T1000 (cell line): Measurements from ENCODE around the gene SPNS2.

Experiments used
- DNase-seq: peaks from one replicate; lab custom pipeline; 2025; ENCODE audit warnings: mixed read lengths; lab: John Stamatoyannopoulos, UW

Gene SPNS2

DNA sequence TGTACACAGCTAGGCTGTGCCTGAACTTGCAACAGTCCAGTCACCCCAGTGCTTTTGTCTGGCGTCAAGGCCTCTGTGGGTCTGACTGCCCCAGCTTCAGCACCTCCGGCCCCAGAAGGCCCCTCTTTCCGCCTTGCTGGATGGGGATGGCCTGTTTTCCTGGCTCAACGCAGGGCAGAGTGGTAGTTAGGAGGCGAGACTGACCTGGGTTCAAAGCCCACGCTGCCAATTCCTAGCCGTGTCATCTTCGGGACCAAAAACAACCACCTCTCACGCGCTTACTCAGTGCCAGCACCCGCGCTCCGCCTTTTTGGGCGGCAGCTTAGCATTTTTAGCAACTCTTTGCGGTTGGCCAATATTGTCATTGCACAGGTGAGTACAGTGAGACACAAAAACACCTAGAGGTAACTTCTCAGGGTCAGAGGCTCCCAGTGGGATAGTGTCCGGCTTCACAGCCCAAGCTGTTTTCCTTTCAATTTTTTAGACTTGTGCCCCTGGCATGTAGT is 51.9 kb downstream of the SPNS2 start:
- DNase-seq, result no peak

DNA sequence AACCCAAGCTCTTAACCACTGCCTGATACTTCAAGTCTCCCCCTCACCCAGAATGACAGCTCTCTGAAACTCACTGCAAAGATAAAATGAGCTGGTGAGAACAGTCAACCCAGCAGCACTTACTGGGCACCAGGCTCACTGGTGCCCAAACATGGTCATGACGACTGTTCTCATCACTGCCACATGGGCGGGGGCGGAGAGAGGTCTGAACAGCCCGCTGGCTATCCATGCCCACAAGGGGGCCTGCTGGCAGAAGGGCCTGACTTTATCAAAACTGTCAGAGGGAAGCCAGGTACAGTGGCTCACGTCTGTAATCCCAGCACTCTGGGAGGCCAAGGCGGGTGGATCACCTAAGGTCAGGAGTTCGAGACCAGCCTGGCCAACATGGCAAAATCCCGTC is 52.5 kb downstream of the SPNS2 start:
- DNase-seq, result no peak

DNA sequence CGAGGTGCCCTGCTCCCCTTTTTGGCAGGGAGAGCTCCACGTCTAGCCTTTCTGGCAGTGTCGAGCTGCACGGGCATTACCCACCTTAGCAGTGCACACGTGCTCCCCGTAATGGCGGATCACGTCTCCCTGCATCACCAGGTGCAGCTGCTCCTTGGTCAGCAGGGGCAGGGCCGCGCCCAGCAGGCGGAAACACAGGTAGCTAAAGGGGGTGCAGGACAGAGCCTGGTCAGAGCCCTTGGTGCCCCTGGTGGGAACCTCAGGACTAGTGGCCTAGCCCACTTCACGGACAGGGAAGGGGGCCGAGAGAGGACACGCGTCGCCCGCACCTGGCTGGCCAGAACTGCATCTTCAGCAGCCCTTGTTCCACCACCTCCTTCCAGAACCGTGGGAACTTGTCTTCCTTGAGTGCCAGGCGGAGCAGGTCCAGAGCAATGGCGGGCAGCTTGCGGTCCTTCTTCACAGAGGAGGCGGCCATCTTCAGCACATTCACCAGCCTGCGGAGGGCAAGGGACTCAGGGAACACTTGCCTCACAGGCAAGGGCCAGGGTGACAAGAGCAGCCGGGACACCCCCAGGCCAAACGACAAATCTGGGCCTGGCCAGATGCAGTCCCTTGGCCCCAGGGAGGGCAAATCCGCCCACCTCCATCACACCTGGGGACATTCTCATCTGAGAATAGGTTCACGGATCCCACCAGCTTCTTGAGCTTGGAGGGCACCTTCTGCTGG is 53.3 kb downstream of the SPNS2 start:
- DNase-seq, result no peak

DNA sequence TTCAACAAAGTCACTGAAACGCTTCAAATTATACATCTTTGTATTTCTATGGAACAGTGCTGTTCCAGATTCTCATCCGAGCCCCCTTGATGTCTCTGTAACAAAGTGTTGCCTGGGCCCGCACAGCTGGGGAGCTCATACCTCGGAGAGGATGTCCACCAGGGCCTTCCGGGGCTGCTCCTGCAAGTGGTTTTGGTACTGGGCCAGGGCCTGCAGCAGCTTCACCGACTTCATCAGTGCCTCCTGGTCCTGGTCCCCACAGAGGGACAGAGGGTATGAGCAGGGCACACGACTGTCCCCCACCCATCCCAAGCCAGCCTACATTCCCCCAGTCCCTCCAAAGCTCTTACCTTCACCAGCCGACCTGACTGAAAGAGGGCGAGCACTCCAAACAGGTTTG is 55.0 kb downstream of the SPNS2 start:
- no peak for DNase-seq

DNA sequence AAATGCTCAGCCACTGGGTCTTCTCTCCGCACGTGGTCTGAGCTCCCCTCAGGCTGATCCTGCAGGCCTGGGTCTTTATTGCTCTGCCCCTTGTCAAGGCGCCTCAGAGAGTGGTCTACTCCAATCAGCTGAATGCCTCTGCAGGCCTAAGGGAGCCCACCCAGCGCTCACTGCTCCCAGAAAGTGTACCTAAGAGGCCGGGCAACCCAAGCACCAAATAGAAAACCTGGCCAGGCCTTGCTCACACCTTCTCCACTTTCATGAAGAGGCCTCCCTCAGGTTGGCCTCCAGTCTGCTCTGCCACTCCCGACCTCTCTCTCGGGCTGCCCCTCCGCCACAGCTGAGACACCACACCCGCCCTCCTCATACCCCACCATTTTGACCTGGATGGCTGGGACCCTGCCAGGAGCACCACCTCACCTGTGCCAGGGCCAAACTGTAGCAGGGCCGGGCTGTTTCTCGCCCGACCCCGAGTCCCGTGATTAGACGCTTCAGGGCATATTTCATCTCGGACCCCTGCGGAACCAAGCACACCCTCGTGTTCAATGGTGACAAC is 55.8 kb downstream of the SPNS2 start:
- no peak for DNase-seq

DNA sequence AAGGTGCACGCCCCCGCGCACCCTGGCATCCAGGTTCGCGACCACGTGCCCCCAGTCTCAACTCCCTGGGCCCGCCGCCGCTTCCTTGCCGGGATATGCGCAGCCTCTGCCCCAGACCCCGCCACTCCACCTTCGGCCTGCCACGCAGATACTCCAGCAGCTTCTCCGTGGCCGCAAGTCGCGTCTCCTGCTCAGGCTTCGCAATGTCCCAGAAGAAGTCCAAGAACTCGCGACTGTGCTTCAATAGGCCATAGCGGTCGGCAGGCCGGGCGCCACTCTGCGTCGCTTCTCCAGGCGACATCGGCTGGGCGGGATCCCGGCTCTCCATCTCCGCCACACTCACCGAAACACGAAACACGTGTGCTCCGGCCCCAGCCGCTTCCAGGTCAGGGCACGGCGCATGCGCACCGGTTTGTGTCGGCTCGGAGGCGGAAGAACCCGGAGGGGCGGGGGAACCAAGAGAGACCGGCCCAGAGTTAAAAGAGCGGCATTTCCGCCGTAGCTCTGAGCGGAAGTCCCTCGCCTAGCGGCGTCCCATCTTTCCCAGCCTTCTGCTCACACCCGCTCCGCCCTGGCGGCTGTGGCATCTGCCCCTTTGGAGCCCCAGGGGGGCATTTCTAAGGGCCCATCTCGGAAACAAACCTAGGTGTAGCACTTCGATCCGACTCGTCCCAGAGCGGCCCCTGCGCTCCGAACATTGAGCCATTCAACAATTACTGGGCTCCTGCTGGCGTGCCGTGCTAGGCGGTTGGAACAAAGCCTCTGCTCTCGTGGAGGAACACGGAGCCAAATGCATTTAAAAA is 56.5 kb downstream of the SPNS2 start, which contains the start of gene MYBBP1A:
TSS of gene MYBBP1A (minus strand) at position 388 of the 803 bp plus-strand sequence. CDS start at position 328, 60 bp downstream.
- DNase-seq, result peak; percentile 91

DNA sequence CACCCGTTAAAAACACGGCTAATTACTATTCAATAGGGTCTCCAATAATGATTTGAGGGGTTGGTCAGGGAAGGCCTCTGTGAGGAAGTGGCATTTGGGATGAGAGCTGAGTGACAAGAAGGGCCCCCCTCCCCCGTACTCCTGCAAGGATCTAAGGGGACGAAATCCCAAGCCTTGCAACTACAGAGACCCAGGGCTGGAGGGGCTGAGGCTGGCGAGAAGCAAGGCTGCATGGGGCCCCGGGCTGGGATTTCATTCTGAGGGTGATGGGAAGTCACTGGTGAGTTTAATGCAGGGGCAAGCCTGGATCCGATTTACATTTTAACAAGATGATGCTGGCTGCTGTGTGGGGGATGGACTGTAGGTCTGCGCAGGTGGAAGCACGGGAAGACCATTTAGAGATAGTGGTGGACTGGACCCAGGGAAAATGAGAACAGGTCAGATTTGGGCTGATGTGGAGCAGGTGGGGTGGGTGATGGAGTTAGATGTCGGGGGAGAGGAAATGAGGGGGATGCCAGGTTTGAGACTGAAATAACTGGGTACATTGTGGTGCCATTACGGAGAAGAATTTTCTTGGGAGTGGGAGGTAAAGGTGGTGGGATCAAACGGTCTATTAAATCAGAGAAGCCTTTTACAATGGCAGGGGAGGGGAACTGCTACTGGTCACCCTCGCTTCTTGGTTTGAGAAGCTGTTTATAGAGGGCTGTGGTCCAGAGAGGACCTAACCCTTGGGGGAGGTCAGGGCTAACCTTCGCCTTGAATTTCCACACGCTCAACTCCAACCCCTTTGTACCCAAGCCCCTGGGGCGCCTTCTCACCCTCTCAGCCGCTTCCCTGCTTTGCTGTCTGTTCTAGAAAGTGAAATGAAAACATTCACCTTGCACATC is 57.4 kb downstream of the SPNS2 start:
- no peak for DNase-seq

DNA sequence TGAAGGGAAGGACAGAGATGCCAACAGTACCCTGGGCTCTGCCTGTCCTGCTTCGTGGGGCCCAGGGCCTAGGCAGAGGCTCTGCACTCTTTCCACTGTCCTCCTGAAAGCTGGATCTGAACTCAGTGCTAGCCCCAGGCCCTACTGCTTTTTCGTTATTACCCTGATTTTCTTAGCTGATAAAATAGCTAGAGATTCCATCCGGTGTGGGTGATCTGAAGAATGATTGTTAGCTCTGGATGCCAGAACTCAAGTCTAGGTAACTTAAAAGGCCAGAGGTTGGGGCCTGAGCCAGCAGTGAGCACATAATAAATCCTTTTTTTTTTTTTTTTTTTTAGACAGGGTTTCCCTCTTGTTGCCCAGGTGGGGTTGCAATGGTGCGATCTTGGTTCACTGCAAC is 58.3 kb downstream of the SPNS2 start:
- no peak for DNase-seq

DNA sequence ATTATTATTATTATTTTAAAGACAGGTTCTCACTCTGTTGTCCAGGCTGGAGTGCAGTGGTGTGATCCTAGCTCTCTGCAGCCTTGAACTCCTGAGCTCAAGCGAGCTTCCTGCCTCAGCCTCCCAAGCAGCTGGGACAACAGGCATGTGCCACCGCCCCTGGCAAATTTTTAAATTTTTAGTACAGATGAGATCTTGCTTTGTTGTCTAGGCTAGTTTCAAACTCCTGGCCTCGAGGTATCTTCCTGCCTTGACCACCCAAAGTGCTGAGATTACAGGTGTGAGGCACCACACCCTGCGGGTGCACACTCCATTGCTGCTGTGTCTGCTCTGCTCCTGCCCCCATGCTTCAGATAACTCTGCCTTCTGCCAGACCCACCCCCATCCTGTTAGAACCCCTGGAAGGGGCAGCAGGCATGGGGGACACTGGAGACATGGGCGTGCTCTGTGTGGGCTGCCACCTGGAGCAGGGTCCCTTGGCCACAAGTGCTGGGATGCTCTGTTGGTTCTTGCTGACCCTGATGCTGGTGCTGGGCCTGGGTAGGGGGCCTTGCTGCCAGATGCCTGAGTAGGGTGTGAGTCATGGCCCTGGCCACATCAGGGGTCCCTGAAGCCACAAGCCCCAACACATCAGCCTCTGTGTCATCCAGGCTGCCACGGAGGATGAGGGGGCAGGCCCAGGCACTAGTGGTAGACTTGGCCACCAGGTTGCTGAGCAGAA is 59.1 kb downstream of the SPNS2 start:
- no peak for DNase-seq

DNA sequence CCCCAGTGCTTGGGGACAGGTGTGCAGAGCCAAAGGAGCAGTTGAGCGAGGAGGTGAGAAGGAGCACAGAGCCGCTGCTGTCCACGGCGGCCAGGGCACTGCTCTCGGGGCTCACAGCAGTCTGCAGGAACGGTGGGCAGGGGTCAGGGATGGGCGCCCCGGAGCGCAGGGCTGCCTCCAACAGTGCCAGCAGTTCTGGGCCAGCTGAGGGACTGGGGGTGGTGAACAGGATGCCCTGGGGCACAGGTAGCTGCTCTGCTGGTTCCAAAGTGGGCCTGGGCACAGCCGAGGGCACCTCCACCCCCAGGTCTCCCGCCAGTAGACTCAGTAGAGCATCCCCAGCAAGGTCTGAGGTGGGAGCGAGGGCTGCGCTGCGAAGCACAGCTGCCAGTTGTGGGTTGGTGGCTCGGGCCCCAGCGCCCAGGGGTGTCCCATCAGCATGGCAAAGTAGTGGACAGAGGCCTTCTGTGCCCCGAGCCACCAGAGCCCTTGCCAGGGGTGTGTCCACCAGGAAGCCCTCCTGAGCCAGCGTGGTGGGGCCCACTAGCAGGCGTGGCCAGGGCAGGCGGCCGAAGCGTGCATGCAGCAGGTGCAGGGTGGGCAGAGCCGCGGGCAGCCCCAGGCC is 59.8 kb downstream of the SPNS2 start:
- no peak for DNase-seq

DNA sequence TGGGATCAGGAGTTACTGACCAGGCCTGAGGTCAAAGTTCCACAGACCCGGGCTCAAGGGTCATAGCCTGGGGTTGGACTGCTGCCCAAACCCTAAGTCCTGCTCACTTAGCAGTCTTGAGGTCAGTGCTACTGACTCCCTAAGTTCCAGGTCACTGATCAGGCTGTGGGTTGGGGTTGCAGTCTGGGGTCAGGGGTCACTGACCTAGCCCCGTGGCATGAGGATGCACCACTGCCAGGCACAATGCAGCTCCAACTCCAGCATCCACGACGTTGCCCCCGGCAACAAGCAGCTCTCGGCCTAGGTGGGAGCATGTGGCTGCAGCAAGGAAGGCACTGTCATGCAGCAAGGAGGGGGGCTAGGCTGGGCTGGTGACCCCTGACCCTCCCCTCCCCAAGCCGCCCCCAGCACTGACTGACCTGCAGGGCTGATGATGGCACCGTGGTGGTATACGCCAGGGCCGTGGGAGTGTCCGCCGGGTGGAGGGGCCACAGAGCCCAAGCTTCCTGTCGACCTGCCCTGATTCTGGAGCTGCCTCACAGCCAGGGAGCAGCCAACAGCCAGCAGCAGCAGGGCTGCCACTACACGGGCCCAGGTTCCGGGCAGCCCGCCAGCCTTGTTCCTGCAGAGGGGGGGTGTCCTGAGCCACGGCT is 60.6 kb downstream of the SPNS2 start:
- DNase-seq, result no peak

DNA sequence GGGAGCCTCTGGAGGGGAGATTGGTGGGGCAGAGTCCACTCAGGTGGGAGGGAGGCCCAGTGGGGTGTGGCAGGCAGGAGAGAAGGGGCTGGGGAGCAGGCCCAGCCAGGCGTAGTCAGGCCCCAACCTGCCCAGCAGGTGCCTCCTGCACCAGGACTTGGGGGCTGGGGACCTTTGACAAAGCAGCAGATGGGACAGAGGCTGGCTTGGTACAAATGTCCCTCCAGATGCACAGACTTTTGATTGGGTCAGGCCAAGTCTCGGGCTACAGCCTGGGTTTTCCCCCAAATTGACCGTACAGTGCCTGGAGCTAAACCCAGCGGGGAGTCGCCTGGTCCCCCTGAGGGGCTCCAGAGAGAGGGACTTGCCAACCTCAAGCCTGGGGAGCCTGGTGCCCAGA is 61.3 kb downstream of the SPNS2 start:
- no peak for DNase-seq

DNA sequence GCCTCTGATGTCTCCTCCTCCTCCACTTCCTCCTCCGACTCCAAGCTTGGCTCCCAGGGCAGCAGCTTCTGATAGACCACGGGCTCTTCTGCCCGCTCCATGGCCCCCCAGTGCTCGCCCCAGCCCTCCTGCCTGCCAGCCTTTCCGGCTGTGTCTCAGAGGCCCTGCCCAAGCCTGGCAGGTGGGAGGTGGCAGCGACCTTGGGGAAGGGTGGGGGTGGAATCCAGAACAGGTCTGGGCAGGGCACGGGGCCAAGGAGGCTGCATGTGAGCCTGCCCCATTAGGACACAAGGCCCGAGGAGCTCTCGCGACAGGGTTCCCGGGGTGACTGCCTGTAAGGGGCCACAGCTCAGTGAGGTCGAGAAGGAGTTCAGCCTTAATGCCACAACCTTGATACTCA is 61.7 kb downstream of the SPNS2 start, which contains the start of gene GGT6:
TSS of gene GGT6 (minus strand) at position 157 of the 400 bp plus-strand sequence. CDS start at position 101, 56 bp downstream.
- no peak for DNase-seq

DNA sequence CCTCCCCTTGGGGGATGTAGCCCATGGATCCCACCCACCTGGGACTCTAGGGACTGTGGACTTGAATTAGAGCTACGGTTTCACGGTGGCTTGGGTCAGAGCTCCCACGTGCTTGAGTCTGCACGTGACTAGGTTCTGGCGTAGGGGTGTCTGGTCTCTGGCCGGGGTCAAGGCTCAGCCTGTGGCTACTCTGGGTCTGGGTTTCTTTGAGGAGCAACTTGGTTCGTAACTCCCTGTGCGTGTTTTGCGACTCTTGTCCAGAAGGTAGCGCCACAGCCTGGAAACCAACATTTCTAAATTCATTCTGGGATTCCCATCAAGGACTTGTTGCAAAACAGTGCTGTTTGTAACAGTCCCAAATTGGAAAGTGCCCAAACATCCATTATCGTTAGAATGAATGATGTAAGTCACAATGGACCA is 62.2 kb downstream of the SPNS2 start:
- DNase-seq, result no peak

DNA sequence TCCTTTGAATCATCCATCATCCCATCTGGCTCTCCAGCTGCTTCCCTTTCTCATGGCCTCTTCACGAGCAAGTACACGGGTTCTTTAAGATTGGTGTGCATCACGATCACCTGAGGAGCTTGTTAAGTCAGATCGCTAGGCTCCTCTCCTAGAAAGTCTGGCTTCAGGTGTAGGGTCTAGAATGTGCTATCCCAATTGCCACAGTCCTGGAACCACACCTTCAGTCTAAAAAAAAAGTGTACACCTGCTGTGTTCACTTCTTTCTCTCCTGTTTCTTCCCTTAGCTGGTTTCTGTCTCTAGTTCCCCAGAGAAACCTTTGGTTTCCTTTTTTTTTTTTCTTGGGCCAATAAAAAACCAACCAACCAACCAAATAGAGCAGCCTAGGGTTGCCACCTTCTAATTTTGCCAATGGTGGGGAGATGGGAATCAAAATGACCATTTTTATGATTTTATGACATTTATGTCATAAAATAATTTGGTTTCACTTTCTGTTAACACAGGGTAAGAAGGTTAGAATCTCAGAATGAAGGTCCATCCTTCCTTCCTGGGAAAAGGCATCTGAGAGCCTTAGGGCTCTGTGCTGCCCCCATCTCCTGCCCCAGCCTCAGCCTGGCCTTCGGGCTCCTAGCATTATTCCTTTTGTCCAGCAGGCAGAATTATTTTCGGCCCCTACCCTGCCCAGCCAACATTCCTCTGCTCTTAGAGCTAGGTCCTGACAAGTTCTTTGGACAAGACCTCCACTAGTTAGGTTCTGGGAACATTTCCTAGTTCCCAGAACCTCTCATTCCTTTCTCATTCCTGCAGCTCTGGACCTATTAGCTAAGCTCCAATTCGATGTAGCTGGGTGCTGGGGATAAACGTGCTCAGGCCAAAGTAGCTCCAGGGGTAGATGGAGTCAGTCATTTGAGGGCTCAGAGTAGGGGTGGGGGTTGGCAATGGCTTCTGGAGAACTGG is 63.6 kb downstream of the SPNS2 start:
- DNase-seq, result no peak

DNA sequence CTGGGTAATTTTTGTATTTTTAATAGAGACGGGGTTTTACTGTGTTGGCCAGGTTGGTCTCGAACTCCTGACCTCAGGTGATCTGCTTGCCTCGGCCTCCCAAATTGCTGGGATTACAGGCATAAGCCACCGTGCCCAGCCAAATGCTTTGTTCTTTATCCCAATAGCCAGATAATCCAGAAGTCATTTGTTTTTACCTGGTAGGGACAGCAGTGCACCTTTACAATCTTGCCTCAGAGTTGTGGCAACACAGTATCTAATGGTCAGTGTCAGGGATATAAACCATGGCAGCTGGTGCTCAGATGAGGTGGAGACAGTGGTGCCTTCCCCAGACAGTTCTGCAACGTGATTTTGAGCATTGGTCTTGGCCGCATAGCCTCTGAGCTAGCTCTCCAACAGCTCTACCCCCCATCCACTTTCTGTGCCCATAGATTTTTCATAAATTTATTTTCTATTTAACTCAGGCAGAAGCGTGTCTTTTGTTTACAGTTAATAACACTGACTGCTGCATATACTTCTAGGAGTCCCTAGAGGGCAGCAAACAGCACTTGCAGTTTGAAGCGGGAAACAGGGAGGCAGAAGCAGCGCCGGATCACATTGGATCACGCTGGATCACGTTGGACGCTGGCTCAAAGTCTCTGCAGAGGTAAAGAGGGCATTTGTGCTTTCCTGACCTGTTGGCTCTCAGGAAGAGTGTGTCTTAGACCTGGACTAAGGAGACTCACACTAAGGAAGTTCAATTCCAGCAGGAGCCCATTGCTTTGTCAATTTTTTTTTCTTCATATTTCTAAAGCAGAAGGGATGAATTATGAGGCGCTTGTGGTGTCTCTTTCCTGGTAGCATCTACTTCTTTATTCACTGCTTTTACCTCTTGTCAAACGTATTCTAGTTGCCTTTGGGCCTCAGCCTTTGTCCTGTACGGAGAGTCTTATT is 66.8 kb downstream of the SPNS2 start:
- peak; percentile 28 for DNase-seq

DNA sequence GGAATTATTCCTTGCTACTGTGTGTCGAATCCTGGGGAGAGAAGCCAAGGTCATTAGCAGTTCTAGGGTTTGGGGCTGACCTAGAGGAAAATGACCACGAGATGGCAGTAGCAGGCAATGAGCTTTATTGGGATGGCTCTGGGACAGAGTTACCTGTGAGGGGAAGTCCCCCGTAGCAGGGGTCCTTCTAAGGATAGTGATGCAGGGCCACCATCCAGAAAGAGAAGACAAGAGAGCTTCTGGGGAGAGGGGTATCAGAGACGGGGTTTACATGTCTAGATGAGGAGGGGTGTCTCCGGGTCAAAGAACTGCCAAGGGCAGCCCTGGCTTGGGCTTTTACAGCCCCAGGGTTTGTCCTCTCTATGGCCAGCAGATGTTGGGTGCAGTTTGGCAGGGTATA is 68.1 kb downstream of the SPNS2 start:
- no peak for DNase-seq

DNA sequence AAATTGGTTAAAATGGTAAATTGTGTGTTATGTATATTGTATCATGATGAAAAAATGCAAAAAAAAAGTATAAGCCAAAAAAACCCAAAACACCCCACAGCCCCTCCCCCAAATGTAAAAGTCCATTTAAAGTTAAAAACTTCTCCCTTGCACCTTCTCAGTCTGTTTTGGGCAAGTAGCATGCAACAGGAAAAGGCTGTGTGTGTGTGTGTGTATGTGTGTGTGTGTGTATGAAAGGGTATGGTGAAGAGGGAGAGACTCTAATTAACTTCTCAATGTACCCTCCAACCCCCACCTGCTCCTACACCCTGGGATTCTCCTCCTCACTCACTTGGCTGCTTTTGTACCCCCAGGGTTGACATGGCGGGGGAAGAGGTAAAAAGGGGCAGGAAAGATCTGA is 70.9 kb downstream of the SPNS2 start:
- no peak for DNase-seq
